Uterus (tissue), 2 donors: ENCODE results near the gene ARSA.

Source experiments
- POLR2A ChIP-seq, 2 donors: fragments of 450-650 bp; IDR thresholded peaks; one replicate each; pipeline ENCODE4 v1.6.1; 2016; ENCODE audit warnings: antibody characterized with exemption in 2 of 2, mild to moderate bottlenecking in 1 of 2, moderate library complexity in 1 of 2
- TF ChIP-seq, protein P1 (sequence below), 4 experiments: fragments of 200-600 bp in 2 of 4; fragments of 450-650 bp in 2 of 4; sonication (generic) in 2 of 4; IDR thresholded peaks; one replicate each; pipeline ENCODE4 v1.5.1; 2016 to 2019; ENCODE audit warnings: antibody characterized with exemption in 4 of 4, mild to moderate bottlenecking in 2 of 4, moderate library complexity in 1 of 4

DNA sequence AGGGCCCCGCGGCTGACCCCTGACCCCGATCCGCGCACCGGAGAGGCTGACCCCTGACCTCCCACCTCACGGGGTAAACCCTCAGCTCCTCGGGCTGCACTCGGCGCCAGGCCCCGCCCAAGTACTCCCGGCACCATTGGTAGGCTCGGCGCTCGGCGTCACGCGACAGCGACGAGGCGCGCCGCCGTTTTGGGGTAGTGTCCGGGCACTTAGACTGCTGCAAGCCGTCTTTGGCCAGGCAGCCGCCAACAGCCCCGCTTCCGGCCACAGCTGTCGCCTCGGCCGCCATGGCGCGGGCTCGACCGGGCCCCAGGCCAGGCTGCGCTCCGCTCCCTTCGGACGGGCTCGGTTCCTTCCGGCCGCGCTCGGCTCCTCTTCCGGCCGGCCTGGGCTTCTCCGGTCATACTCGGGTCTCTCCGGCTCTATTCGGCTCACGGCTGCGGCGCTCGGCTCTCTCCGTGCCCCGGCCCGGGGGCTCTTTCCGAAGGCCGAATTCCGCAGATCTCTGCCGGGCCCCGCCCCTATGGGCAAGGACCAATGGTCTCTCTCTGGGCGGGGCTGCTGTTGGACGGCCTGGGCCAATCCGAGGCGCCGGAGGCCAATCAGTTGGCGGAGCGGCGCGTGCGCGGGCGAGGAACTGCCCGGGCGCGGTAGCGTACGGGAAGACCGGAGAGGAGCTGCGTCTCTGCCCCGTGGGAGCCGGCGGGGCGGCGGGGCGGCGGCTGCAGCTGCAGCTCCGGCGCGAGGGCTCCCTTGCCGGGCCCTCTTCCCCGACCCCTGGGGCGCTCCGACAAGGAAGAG is 45.3 kb downstream of the ARSA start, which contains the start of gene CHKB:
- TF ChIP-seq, protein P1, sequence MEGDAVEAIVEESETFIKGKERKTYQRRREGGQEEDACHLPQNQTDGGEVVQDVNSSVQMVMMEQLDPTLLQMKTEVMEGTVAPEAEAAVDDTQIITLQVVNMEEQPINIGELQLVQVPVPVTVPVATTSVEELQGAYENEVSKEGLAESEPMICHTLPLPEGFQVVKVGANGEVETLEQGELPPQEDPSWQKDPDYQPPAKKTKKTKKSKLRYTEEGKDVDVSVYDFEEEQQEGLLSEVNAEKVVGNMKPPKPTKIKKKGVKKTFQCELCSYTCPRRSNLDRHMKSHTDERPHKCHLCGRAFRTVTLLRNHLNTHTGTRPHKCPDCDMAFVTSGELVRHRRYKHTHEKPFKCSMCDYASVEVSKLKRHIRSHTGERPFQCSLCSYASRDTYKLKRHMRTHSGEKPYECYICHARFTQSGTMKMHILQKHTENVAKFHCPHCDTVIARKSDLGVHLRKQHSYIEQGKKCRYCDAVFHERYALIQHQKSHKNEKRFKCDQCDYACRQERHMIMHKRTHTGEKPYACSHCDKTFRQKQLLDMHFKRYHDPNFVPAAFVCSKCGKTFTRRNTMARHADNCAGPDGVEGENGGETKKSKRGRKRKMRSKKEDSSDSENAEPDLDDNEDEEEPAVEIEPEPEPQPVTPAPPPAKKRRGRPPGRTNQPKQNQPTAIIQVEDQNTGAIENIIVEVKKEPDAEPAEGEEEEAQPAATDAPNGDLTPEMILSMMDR (IDR thresholded peaks at IDR 0.05): peak in 1 of 4 experiments; percentile 23
- peak; percentile 95 to 97 for TF ChIP-seq POLR2A (IDR thresholded peaks at IDR 0.05)
